ENCODE measurements around the gene DCTN1.

DNA sequence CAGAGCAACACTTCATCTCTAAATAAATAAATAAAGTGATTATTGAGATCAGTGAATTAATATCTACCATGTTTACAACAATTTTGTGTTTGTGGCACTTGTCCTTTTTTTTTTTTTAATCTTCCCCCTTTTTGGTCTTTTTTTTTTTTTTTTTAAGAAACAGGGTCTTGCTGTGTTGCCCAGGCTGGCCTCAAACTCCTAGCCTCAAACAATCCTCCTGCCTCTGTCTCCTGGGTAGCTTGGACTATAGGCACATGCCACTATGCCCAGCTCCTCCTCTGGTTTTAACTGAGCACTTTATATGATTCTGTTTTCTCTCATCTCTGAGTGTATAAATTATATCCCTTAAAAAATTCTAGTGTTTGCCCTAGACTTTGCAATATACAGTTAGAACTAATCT, 67.2 kb downstream of the DCTN1 start:
- TF ChIP-seq, protein P1, sequence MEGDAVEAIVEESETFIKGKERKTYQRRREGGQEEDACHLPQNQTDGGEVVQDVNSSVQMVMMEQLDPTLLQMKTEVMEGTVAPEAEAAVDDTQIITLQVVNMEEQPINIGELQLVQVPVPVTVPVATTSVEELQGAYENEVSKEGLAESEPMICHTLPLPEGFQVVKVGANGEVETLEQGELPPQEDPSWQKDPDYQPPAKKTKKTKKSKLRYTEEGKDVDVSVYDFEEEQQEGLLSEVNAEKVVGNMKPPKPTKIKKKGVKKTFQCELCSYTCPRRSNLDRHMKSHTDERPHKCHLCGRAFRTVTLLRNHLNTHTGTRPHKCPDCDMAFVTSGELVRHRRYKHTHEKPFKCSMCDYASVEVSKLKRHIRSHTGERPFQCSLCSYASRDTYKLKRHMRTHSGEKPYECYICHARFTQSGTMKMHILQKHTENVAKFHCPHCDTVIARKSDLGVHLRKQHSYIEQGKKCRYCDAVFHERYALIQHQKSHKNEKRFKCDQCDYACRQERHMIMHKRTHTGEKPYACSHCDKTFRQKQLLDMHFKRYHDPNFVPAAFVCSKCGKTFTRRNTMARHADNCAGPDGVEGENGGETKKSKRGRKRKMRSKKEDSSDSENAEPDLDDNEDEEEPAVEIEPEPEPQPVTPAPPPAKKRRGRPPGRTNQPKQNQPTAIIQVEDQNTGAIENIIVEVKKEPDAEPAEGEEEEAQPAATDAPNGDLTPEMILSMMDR (IDR thresholded peaks at IDR 0.05) = no peak
- TF ChIP-seq EZH2 (IDR thresholded peaks at IDR 0.05; ENCODE audit: borderline replicate concordance, insufficient read depth, low read depth, low read length, poor library complexity, severe bottlenecking) = no peak

Data from B cell (primary cell).